HEK293 (cell line): ENCODE measurements around the gene TTC22.

ENCODE experiments used
- CTCF ChIA-PET: fragments of 350-600 bp; formaldehyde crosslinking; extraction: SDS; loops from one replicate; lab custom pipeline; 2021; ENCODE audit warnings: antibody characterized with exemption; lab: Yijun Ruan, JAX
- POLR2A ChIA-PET: fragments of 300-600 bp; formaldehyde crosslinking; extraction: SDS; loops from one replicate; lab custom pipeline; 2020; ENCODE audit warnings: antibody characterized with exemption, inconsistent platforms; lab: Yijun Ruan, JAX
- H3K27ac ChIP-seq: fragments of 200-500 bp; sonication (Bioruptor generic); 2 replicates; pipeline ENCODE4 v1.5.1; 2014; ENCODE audit warnings: low read depth, low read length, control low read depth, inconsistent platforms; ENCODE audit errors: extremely low read depth
- H3K36me3 ChIP-seq, 2 experiments: fragments of 200-500 bp in 1 of 2; sonication (Bioruptor generic) in 1 of 2; 1 replicate in 1 of 2; 2 replicates in 1 of 2; pipeline ENCODE4 v1.5.1; 2014 to 2017; ENCODE audit warnings: inconsistent platforms in 2 of 2, low read length in 2 of 2; ENCODE audit not compliant: control insufficient read depth in 2 of 2, insufficient read depth in 1 of 2
- H3K4me1 ChIP-seq: fragments of 200-500 bp; sonication (Bioruptor generic); 2 replicates; pipeline ENCODE4 v1.5.1; 2014; ENCODE audit warnings: mild to moderate bottlenecking, low read length, inconsistent platforms; ENCODE audit not compliant: control insufficient read depth, insufficient read depth
- H3K4me3 ChIP-seq: 2 replicates; pipeline ENCODE4 v1.5.1; 2011; ENCODE audit warnings: low read depth, mild to moderate bottlenecking, control low read depth, low read length, moderate library complexity
- H3K9me3 ChIP-seq: fragments of 200-500 bp; sonication (Bioruptor generic); 2 replicates; pipeline ENCODE4 v1.5.1; 2014; ENCODE audit warnings: low read depth, low read length, inconsistent platforms; ENCODE audit not compliant: control insufficient read depth, insufficient read depth
- BCL11A ChIP-seq: fragments of 450-650 bp; formaldehyde crosslinking; IDR thresholded peaks from 2 replicates; pipeline ENCODE4 v1.5.1; 2016; ENCODE audit warnings: low read depth, missing biosample characterization, missing genetic modification characterization
- GLIS1 ChIP-seq: fragments of 450-650 bp; formaldehyde crosslinking; IDR thresholded peaks from 2 replicates; pipeline ENCODE4 v1.5.1; 2016; ENCODE audit warnings: missing biosample characterization, missing genetic modification characterization
- PRDM4 ChIP-seq: fragments of 450-650 bp; formaldehyde crosslinking; IDR thresholded peaks from 2 replicates; pipeline ENCODE4 v1.5.1; 2017; ENCODE audit warnings: missing biosample characterization, missing genetic modification characterization
- SALL2 ChIP-seq: fragments of 450-650 bp; formaldehyde crosslinking; IDR thresholded peaks from 2 replicates; pipeline ENCODE4 v1.5.0; 2017; ENCODE audit warnings: missing biosample characterization, mild to moderate bottlenecking, missing genetic modification characterization, borderline replicate concordance
- SP3 ChIP-seq: fragments of 450-650 bp; formaldehyde crosslinking; IDR thresholded peaks from 2 replicates; pipeline ENCODE4 v1.5.1; 2016; ENCODE audit warnings: missing biosample characterization, missing genetic modification characterization
- TSHZ1 ChIP-seq: fragments of 450-650 bp; formaldehyde crosslinking; IDR thresholded peaks from 2 replicates; pipeline ENCODE4 v1.5.1; 2016; ENCODE audit warnings: missing biosample characterization, missing genetic modification characterization, borderline replicate concordance
- YY1 ChIP-seq: fragments of 450-650 bp; formaldehyde crosslinking; IDR thresholded peaks from 2 replicates; pipeline ENCODE4 v1.5.1; 2018; ENCODE audit warnings: missing biosample characterization, missing genetic modification characterization
- ZBTB11 ChIP-seq: fragments of 450-650 bp; formaldehyde crosslinking; conservative IDR thresholded peaks from 2 replicates; pipeline ENCODE4 v1.5.1; 2016; ENCODE audit warnings: low read depth, missing biosample characterization, missing genetic modification characterization
- ZBTB6 ChIP-seq: fragments of 450-650 bp; formaldehyde crosslinking; IDR thresholded peaks from 2 replicates; pipeline ENCODE4 v1.5.1; 2017; ENCODE audit warnings: missing biosample characterization, missing genetic modification characterization
- ZNF138 ChIP-seq: fragments of 450-650 bp; formaldehyde crosslinking; IDR thresholded peaks from 2 replicates; pipeline ENCODE4 v1.5.1; 2016; ENCODE audit warnings: missing biosample characterization, missing genetic modification characterization, borderline replicate concordance
- ZNF19 ChIP-seq: fragments of 450-650 bp; formaldehyde crosslinking; IDR thresholded peaks from 2 replicates; pipeline ENCODE4; 2016; ENCODE audit warnings: missing biosample characterization, missing genetic modification characterization, low read depth
- ZNF211 ChIP-seq: fragments of 450-650 bp; formaldehyde crosslinking; IDR thresholded peaks from 2 replicates; pipeline ENCODE4 v1.5.1; 2016; ENCODE audit warnings: low read depth, missing biosample characterization, missing genetic modification characterization
- ZNF324 ChIP-seq: fragments of 450-650 bp; formaldehyde crosslinking; IDR thresholded peaks from 2 replicates; pipeline ENCODE4 v1.5.1; 2016; ENCODE audit warnings: missing biosample characterization, missing genetic modification characterization
- ZNF391 ChIP-seq: fragments of 450-650 bp; formaldehyde crosslinking; IDR thresholded peaks from 2 replicates; pipeline ENCODE4 v1.5.1; 2016; ENCODE audit warnings: low read depth, missing biosample characterization, missing genetic modification characterization, borderline replicate concordance
- ZNF555 ChIP-seq: fragments of 450-650 bp; formaldehyde crosslinking; conservative IDR thresholded peaks from 2 replicates; pipeline ENCODE4 v1.5.1; 2017; ENCODE audit warnings: missing biosample characterization, mild to moderate bottlenecking, missing genetic modification characterization, inconsistent platforms
- ZNF560 ChIP-seq: fragments of 450-650 bp; formaldehyde crosslinking; IDR thresholded peaks from 2 replicates; pipeline ENCODE4 v1.5.1; 2017; ENCODE audit warnings: missing biosample characterization, missing genetic modification characterization, borderline replicate concordance
- ZNF677 ChIP-seq: fragments of 450-650 bp; IDR thresholded peaks from 2 replicates; pipeline ENCODE4 v1.5.0; 2018; ENCODE audit warnings: missing biosample characterization, mild to moderate bottlenecking, missing genetic modification characterization, moderate library complexity
- ZNF768 ChIP-seq: fragments of 450-650 bp; formaldehyde crosslinking; IDR thresholded peaks from 2 replicates; pipeline ENCODE4 v1.5.1; 2018; ENCODE audit warnings: missing biosample characterization, mild to moderate bottlenecking, missing genetic modification characterization

Gene TTC22

GRCh38 chr1:54750596-54750995 lies 50.5 kb downstream of the TTC22 start:
- Histone ChIP-seq H3K4me3 (no peak overlapping the region), H3K36me3 (peaks cover 0 to 3% of the 10 kb centered on the region in 2 experiments; a peak in 1 of 3 replicates), H3K27ac (no peak overlapping the region), H3K9me3 (no peaks in the 10 kb centered on the region), H3K4me1 (no peaks in the 10 kb centered on the region)
- POLR2A ChIA-PET: no interaction called here
- CTCF ChIA-PET: no interaction called here
- TF ChIP-seq ZNF555 (tag by site-specific recombination) (no peak), TSHZ1 (tag by site-specific recombination) (no peak), YY1 (tag by site-specific recombination) (no peak), ZBTB6 (tag by site-specific recombination) (no peak), SALL2 (no peak), BCL11A (no peak), ZNF324 (no peak), ZNF391 (tag by site-specific recombination) (no peak), PRDM4 (tag by site-specific recombination) (no peak), SP3 (no peak), GLIS1 (tag by site-specific recombination) (no peak), ZNF560 (tag by site-specific recombination) (no peak), ZNF211 (no peak), ZNF19 (tag by site-specific recombination) (no peak), ZNF768 (tag by site-specific recombination) (no peak), ZNF677 (tag by site-specific recombination) (no peak)

GRCh38 chr1:54748094-54748835 lies 52.9 kb downstream of the TTC22 start:
- Histone ChIP-seq H3K27ac (no peak overlapping the region), H3K4me3 (no peak overlapping the region), H3K9me3 (no peaks in the 10 kb centered on the region), H3K4me1 (no peaks in the 10 kb centered on the region), H3K36me3 (peaks cover 0 to 15% of the 10 kb centered on the region in 2 experiments; a peak in 1 of 3 replicates)
- TF ChIP-seq ZBTB11 (tag by site-specific recombination) (no peak), ZNF138 (tag by site-specific recombination) (no peak)
- POLR2A ChIA-PET: no interaction called here
- CTCF ChIA-PET: no interaction called here
